Activated naive CD4-positive, alpha-beta T cell treated with anti-CD3 and anti-CD28 coated beads, Interleukin-2, amount 10 ng/mL, durations not matched to agents 7 days and 5 days (primary cell): ENCODE data around the gene NRIP2.

Source experiments
- CTCF ChIA-PET: fragments of 350-600 bp; sonication (Branson Sonifier 250); formaldehyde crosslinking; loops from one replicate; lab custom pipeline; 2021; ENCODE audit warnings: antibody characterized with exemption; lab: Charles Lee
- DNase-seq: peaks from one replicate; pipeline ENCODE4 v3.0.0-alpha.2; 2020
- H3K27ac Mint-ChIP-seq: one replicate; pipeline ENCODE4 v1.8.0; 2021; ENCODE audit warnings: mild to moderate bottlenecking, moderate library complexity, mixed read lengths
- H3K27me3 Mint-ChIP-seq: one replicate; pipeline ENCODE4 v1.8.0; 2021; ENCODE audit warnings: mild to moderate bottlenecking, mixed read lengths
- H3K36me3 Mint-ChIP-seq: one replicate; pipeline ENCODE4 v1.8.0; 2021; ENCODE audit warnings: mixed read lengths
- H3K4me1 Mint-ChIP-seq: one replicate; pipeline ENCODE4 v1.8.0; 2021; ENCODE audit warnings: mixed read lengths
- H3K4me3 Mint-ChIP-seq: one replicate; pipeline ENCODE4 v1.8.0; 2021; ENCODE audit warnings: mild to moderate bottlenecking, moderate library complexity, mixed read lengths
- H3K9me3 Mint-ChIP-seq: one replicate; pipeline ENCODE4 v1.8.0; 2021; ENCODE audit warnings: mixed read lengths

The NRIP2 gene

GRCh38 chr12:2833327-2833726, 1.5 kb downstream of the NRIP2 start:
- H3K27me3 Mint-ChIP-seq, result no peaks in the 10 kb centered on the region
- no peaks in the 10 kb centered on the region for H3K4me1 Mint-ChIP-seq
- peaks cover 9% of the 10 kb centered on the region for H3K36me3 Mint-ChIP-seq
- H3K27ac Mint-ChIP-seq, result no peak overlapping the region
- CTCF ChIA-PET, result interaction anchor here (0.8 kb wide), 1 partner anchor 21 kb away, joined by 3 read pairs; no protein-coding TSS in a partner anchor
- no peak overlapping the region for H3K4me3 Mint-ChIP-seq
- DNase-seq, result no peak
- H3K9me3 Mint-ChIP-seq, result no peaks in the 10 kb centered on the region

DNA sequence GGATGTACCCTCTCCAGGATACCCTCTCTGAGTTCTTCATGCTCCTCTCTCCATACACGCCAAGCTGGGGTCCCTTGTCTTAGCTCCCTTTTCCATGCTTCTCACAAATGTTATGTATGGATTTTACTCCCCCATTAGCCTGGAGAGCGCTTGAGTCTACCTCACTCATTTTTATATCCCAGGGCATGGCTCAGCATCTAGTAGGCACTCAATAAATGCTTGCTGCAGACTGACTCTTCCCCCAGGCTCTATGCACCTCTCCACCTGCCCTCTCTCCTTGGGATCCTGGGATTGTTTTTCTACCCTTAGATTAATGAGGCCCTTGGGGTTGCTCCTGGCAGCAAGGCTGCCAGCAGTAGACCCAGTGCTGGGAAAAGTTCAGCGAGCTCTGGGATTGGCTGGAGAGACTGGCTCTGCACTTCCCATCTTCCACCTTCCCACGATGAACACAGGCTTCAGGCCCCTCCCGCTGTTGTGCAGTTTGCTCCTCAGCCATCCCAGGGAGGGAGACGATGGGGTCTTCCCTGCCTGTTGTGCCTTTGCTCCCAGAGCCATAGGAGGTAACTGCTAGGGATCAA, 2.2 kb downstream of the NRIP2 start:
- Mint-ChIP-seq H3K27me3 (no peaks in the 10 kb centered on the region), H3K36me3 (peaks cover 13% of the 10 kb centered on the region)

GRCh38 chr12:2829275-2829674, 5.6 kb downstream of the NRIP2 start:
- no peak for DNase-seq
- CTCF ChIA-PET, result no interaction called here
- no peak overlapping the region for H3K4me3 Mint-ChIP-seq
- no peaks in the 10 kb centered on the region for H3K4me1 Mint-ChIP-seq
- no peak overlapping the region for H3K27ac Mint-ChIP-seq
- H3K9me3 Mint-ChIP-seq, result no peaks in the 10 kb centered on the region
- peaks cover 30% of the 10 kb centered on the region for H3K36me3 Mint-ChIP-seq
- H3K27me3 Mint-ChIP-seq, result no peaks in the 10 kb centered on the region

More for the DNA sequence above, 2.2 kb downstream of the NRIP2 start:
- no peak for DNase-seq
- no peaks in the 10 kb centered on the region for H3K4me1 Mint-ChIP-seq
- CTCF ChIA-PET, result no interaction called here
- H3K4me3 Mint-ChIP-seq, result no peak overlapping the region
- H3K27ac Mint-ChIP-seq, result no peak overlapping the region
- no peaks in the 10 kb centered on the region for H3K9me3 Mint-ChIP-seq

GRCh38 chr12:2826721-2827515, 7.9 kb downstream of the NRIP2 start:
- Mint-ChIP-seq H3K9me3 (no peaks in the 10 kb centered on the region), H3K4me3 (no peak overlapping the region), H3K27me3 (no peaks in the 10 kb centered on the region), H3K4me1 (no peaks in the 10 kb centered on the region), H3K36me3 (peaks cover 46% of the 10 kb centered on the region), H3K27ac (peak overlapping the region; percentile 51)
- DNase-seq, result no peak
- CTCF ChIA-PET, result no interaction called here

- Mint-ChIP-seq H3K27ac (no peak overlapping the region), H3K9me3 (no peaks in the 10 kb centered on the region), H3K36me3 (peaks cover 50% of the 10 kb centered on the region), H3K4me3 (no peak overlapping the region), H3K4me1 (no peaks in the 10 kb centered on the region), H3K27me3 (no peaks in the 10 kb centered on the region)
- no peak for DNase-seq
- CTCF ChIA-PET, result no interaction called here
These were observed 8.8 kb downstream of the NRIP2 start for GRCh38 chr12:2826036-2826435.

DNA sequence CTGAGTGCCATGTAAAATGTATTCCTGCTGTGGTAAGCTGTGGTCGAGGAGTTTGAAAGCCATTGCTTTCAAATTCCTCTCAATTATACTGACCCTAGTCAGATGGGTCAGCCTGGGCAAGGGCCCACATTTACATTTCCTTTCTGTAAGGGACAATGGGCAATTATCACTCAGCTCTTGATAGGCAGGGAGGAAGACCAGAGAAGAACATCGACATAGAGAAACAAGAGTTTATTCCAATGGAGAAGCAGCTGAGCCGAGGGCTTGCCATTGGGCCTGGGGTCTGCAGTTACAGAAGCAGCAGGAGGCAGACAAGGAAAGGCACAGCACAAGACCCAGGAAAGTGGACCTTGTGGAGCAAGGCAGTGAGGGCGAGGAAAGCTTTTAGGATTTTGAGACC, 9.7 kb downstream of the NRIP2 start:
- H3K4me3 Mint-ChIP-seq, result no peak overlapping the region
- no peaks in the 10 kb centered on the region for H3K9me3 Mint-ChIP-seq
- H3K27me3 Mint-ChIP-seq, result no peaks in the 10 kb centered on the region
- no peak overlapping the region for H3K27ac Mint-ChIP-seq
- DNase-seq, result no peak
- CTCF ChIA-PET, result interaction anchor here (0.8 to 1.1 kb wide), 2 partner anchors 10 to 11 kb away, joined by 3 read pairs; no protein-coding TSS in a partner anchor
- peaks cover 48% of the 10 kb centered on the region for H3K36me3 Mint-ChIP-seq
- H3K4me1 Mint-ChIP-seq, result no peaks in the 10 kb centered on the region

- CTCF ChIA-PET, result interaction anchor here (0.8 to 1.1 kb wide), 2 partner anchors 9 to 11 kb away, joined by 3 read pairs; no protein-coding TSS in a partner anchor
- Mint-ChIP-seq H3K9me3 (no peaks in the 10 kb centered on the region), H3K4me3 (no peak overlapping the region), H3K4me1 (no peaks in the 10 kb centered on the region), H3K27ac (no peak overlapping the region), H3K36me3 (peaks cover 51% of the 10 kb centered on the region), H3K27me3 (no peaks in the 10 kb centered on the region)
- no peak for DNase-seq
These were observed 10.3 kb downstream of the NRIP2 start for GRCh38 chr12:2824541-2824940.

- no peak overlapping the region for H3K27ac Mint-ChIP-seq
- peaks cover 51% of the 10 kb centered on the region for H3K36me3 Mint-ChIP-seq
- CTCF ChIA-PET, result no interaction called here
These were observed 11.4 kb downstream of the NRIP2 start for GRCh38 chr12:2823483-2823882.

GRCh38 chr12:2820432-2820831, 14.4 kb downstream of the NRIP2 start:
- no peaks in the 10 kb centered on the region for H3K27me3 Mint-ChIP-seq
- H3K4me1 Mint-ChIP-seq, result peaks cover 2% of the 10 kb centered on the region
- H3K9me3 Mint-ChIP-seq, result no peaks in the 10 kb centered on the region
- CTCF ChIA-PET, result interaction anchor here (1.0 to 1.1 kb wide), 2 partner anchors 28 to 37 kb away, joined by 3 to 4 read pairs; no protein-coding TSS in a partner anchor
- H3K27ac Mint-ChIP-seq, result no peak overlapping the region
- peaks cover 49% of the 10 kb centered on the region for H3K36me3 Mint-ChIP-seq
- H3K4me3 Mint-ChIP-seq, result no peak overlapping the region
- DNase-seq, result no peak

More at GRCh38 chr12:2823483-2823882, 11.4 kb downstream of the NRIP2 start:
- no peak for DNase-seq
- H3K4me1 Mint-ChIP-seq, result no peaks in the 10 kb centered on the region
- no peaks in the 10 kb centered on the region for H3K27me3 Mint-ChIP-seq
- no peak overlapping the region for H3K4me3 Mint-ChIP-seq
- no peaks in the 10 kb centered on the region for H3K9me3 Mint-ChIP-seq

DNA sequence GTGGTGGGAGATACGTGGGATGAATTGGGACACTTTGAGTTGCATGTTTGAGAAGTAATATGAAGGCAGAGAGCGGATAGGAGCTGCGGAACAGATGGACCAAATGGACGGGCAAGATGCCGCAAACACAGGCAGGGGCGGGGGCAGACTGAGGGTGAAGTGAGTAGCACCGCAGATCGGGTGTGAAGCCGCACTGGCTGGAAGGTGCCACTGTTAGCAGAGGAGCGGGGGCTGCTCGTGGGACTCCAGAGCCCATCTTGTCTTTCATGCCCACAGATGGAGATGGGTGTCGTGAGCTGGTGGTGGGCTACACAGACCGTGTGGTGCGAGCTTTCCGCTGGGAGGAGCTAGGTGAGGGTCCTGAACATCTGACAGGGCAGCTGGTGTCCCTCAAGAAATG, 15.0 kb downstream of the NRIP2 start:
- H3K36me3 Mint-ChIP-seq, result peaks cover 47% of the 10 kb centered on the region
- H3K4me1 Mint-ChIP-seq, result peaks cover 7% of the 10 kb centered on the region
- peak overlapping the region; percentile 28 for H3K27ac Mint-ChIP-seq
- CTCF ChIA-PET, result interaction anchor here (1.1 kb wide), 1 partner anchor 36 kb away, joined by 3 read pairs; no protein-coding TSS in a partner anchor
- H3K4me3 Mint-ChIP-seq, result no peak overlapping the region
- DNase-seq, result no peak
- H3K27me3 Mint-ChIP-seq, result no peaks in the 10 kb centered on the region
- no peaks in the 10 kb centered on the region for H3K9me3 Mint-ChIP-seq

DNA sequence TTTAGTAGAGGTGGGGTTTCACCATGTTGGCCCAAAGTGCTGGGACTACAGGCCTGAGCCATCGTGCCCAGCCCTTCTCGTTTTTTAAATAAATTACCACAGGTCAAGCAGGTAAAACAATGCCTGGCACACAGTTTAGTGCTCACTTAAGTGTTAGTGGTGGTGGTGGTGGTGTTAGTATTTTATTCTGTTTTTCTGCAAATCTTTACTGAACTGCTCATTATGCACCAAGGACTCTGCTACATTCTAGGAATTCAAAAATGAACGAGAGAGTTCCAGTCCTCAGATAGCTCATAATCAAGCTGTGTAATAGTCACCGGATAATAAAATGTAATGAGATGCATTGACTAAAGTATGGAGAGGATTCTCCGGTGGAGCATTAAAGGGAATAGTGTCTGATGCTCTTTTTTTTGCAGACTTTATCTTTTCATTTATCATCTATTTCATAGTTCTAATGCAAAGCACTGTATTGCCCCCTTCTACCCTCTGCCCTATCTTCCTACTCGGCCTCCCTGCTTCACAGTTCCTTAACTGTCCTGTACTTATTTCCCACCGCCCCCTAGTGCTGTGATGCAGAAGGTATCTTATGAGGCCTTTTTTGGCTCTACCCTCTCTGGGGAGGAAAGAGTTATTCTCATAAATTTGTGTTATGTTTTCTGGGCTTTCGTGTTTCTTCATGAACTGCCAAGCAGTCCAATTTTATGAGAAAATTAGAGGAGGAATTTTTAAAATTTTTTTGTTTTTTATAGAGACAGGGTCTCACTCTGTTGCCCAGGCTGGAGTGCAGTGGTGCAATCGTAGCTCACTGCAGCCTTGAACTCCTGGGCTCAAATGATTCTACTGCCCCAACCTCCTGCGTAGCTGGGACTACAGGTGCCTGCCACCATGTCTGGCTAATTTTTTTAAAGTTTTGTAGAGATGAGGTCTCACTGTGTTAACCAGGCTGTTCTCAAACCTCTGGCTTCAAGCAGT, 21.3 kb downstream of the NRIP2 start:
- Mint-ChIP-seq H3K36me3 (peaks cover 12% of the 10 kb centered on the region), H3K4me1 (peaks cover 29% of the 10 kb centered on the region), H3K9me3 (no peaks in the 10 kb centered on the region), H3K4me3 (peak overlapping the region; percentile 98), H3K27ac (peak overlapping the region; percentile 95), H3K27me3 (peaks cover 4% of the 10 kb centered on the region)
- peak; percentile 72 for DNase-seq
- CTCF ChIA-PET, result interaction anchor here (0.6 to 3.4 kb wide), 8 partner anchors 12 to 530 kb away, joined by 3 to 21 read pairs (median 4); partner anchors contain the start of gene FKBP4

DNA sequence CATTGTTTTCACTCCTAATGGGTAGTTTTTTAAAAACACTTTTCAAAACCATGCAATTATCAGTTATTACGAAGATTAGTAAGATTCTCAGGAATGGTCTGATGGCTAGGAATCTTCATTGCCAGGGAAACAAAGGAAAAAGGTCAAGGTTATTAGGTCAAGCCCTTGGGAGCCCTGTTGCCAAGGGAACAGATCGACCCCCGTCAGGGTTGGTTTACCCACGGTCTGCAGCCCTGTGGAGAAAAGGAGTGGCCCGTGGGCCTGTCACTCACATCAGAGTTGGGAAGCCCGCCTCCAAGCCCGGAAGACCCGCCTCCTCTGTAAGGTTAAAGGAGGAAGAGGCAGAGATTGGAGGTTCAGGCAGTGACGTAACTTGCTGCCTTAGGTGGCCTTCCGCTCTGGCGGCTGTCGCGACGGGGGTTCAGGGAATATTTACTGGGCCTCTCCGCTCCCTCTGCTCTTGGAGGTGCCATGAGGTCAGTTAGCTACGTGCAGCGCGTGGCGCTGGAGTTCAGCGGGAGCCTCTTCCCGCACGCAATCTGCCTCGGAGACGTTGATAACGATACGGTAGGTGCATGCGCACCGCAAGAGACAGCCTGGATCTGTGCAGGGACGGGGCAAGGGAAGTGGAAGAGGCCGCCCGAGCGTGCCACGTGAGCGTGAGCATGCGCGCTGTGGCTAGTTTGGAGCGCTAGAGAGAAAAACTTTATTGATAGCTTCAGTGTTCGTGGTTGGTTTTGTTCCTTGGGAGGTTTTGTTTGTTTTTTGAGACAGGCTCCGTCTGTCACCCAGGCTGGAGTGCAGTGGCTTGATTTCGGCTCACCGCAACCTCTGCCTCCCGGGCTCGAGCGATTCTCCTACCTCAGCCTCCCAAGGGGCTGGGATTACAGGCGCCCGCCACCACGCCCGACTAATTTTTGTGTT, 22.3 kb downstream of the NRIP2 start, which contains the start of gene ITFG2:
TSS of gene ITFG2 (plus strand) at position 379 of the 924 bp plus-strand sequence. CDS start at position 472, 93 bp downstream.
- Mint-ChIP-seq H3K4me3 (peak within 1 kb of the TSS; percentile 98), H3K4me1 (peaks cover 29% of the 10 kb centered on the region), H3K36me3 (peaks cover 4% of the 10 kb centered on the region), H3K27ac (peak within 1 kb of the TSS; percentile 95), H3K9me3 (no peaks in the 10 kb centered on the region), H3K27me3 (peaks cover 4% of the 10 kb centered on the region)
- CTCF ChIA-PET, result interaction anchor here (0.8 to 3.4 kb wide), 7 partner anchors 11 to 133 kb away, joined by 3 to 21 read pairs (median 3); partner anchors contain the start of gene FKBP4
- peak; percentile 99 for DNase-seq

- CTCF ChIA-PET, result interaction anchor here (0.8 kb wide), 1 partner anchor 12 kb away, joined by 3 read pairs; no protein-coding TSS in a partner anchor
- H3K4me1 Mint-ChIP-seq, result peaks cover 29% of the 10 kb centered on the region
- H3K27me3 Mint-ChIP-seq, result peaks cover 4% of the 10 kb centered on the region
- peaks cover 4% of the 10 kb centered on the region for H3K36me3 Mint-ChIP-seq
- no peaks in the 10 kb centered on the region for H3K9me3 Mint-ChIP-seq
- DNase-seq, result no peak
- H3K4me3 Mint-ChIP-seq, result peak overlapping the region; percentile 98
- H3K27ac Mint-ChIP-seq, result peak overlapping the region; percentile 95
These were observed 23.0 kb downstream of the NRIP2 start for GRCh38 chr12:2811801-2812200.
